NCI-H460 (cell line): ENCODE results near the gene PLEKHG4. TPM values are rescaled to one million over a fixed set of nuclear protein-coding genes. Genes with fewer than 3 reads are reported as not detected.

Experiments
- DNase-seq: peaks from one replicate; pipeline ENCODE4 v3.0.0-alpha.2; 2016; ENCODE audit warnings: low read depth; ENCODE audit errors: extremely low read depth
- polyA plus RNA-seq: library from polyadenylated mRNA; depleted of rRNA; stranded (reverse); fragments of >200 nt; gene quantifications from 2 replicates; pipeline ENCODE4 v1.2.3, GENCODE V29; 2014; cell fraction: nucleus; rRNA removed
- total RNA-seq: library from RNA; depleted of rRNA; stranded (reverse); fragments of >200 nt; shearing (Covaris generic); gene quantifications from 2 replicates; pipeline ENCODE4 v1.2.3, GENCODE V29; 2014; rRNA removed

PLEKHG4 gene, protein sequence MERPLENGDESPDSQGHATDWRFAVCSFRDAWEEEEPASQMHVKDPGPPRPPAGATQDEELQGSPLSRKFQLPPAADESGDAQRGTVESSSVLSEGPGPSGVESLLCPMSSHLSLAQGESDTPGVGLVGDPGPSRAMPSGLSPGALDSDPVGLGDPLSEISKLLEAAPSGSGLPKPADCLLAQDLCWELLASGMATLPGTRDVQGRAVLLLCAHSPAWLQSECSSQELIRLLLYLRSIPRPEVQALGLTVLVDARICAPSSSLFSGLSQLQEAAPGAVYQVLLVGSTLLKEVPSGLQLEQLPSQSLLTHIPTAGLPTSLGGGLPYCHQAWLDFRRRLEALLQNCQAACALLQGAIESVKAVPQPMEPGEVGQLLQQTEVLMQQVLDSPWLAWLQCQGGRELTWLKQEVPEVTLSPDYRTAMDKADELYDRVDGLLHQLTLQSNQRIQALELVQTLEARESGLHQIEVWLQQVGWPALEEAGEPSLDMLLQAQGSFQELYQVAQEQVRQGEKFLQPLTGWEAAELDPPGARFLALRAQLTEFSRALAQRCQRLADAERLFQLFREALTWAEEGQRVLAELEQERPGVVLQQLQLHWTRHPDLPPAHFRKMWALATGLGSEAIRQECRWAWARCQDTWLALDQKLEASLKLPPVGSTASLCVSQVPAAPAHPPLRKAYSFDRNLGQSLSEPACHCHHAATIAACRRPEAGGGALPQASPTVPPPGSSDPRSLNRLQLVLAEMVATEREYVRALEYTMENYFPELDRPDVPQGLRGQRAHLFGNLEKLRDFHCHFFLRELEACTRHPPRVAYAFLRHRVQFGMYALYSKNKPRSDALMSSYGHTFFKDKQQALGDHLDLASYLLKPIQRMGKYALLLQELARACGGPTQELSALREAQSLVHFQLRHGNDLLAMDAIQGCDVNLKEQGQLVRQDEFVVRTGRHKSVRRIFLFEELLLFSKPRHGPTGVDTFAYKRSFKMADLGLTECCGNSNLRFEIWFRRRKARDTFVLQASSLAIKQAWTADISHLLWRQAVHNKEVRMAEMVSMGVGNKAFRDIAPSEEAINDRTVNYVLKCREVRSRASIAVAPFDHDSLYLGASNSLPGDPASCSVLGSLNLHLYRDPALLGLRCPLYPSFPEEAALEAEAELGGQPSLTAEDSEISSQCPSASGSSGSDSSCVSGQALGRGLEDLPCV
- total RNA-seq = 7.1 and 9.1 TPM in 2 replicates
- 60.7 and 127 TPM in 2 replicates for polyA plus RNA-seq

DNA sequence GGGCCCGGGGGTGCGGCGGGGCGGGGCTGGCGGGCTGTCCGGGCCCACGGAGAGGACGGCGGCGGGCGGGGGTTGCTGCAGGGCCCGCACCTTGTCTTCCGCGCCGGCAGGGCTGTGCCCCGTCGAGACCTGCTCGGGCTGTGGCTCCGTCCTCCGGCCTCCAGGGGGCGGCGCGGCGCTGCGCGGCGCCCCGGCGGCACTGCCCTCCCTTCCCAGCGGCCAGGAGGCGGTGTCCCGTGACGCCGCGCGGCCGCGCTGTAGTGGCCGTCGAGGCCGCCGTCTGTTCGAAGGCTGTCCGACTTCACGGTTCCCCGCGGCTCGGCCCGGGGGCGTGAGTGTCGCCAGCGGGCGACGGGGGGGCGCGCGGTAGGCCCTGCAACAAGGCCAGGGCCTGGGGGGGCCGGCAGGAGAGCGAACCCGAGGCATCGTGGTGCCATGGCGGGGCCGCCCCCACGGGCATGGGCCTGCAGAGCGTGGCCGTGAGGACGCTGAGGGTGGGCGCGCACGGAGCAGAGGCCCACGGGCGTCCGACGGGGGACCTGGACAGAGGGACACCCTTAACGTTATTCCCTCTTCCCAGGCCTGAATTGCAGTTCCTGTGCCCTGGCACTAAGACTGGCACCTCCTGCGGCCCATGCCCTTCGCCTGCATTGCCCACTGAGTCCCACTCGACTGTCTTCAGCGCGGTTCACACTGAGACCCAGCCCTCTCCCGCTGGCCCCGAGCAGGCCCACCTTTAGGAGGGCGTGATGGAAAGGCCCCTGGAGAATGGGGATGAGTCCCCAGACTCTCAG lies at the start of gene PLEKHG4:
Gene PLEKHG4 (plus strand): TSS at position 237 of the 794 bp plus-strand sequence. CDS start 513 bp downstream, at position 750.
- peak; percentile 82 for DNase-seq

DNA sequence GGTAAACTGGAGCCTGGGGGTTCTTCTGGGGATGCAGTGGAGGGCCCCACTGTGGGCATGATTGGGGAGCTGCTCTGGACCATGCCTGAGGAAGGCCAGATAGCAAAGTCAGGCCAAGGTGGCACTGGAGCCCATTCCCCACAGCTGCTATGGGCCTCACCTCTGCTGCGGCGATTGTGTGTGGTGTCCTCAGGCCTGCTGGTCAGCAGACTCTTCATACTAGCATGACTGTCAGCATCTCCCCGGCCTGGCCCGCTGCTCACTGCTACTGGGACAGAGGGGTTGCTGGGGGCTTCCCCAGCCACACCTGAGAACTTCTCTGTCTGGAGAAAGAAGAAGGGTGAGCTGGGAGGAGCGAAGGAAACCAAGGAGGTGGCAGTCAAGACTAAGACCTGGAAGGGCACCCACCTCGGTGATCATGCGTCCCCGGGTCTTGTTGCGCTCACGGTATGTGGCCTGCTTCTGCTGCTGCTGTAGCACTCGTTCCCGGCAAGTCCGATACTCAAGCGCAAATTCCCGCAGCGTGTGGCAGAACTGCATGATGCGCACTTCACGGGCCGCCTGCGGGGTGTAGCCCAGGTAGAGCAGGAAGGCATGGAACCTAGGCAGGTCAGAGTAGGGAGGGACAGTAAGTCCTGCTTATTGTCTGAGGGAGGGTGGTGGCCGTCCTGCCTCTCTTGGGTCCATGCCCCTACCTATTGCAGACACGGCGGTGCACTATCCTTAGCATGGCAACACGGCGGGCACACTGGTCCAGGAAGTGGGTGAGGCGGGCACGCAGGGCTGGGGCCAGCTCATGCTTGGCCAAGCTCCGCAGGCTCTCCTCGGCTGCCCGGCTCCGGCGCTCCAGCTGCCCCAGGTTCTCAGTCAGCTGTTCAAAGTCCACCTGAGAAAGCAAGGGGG lies 49.2 kb upstream of the PLEKHG4 start:
- DNase-seq = no peak

DNA sequence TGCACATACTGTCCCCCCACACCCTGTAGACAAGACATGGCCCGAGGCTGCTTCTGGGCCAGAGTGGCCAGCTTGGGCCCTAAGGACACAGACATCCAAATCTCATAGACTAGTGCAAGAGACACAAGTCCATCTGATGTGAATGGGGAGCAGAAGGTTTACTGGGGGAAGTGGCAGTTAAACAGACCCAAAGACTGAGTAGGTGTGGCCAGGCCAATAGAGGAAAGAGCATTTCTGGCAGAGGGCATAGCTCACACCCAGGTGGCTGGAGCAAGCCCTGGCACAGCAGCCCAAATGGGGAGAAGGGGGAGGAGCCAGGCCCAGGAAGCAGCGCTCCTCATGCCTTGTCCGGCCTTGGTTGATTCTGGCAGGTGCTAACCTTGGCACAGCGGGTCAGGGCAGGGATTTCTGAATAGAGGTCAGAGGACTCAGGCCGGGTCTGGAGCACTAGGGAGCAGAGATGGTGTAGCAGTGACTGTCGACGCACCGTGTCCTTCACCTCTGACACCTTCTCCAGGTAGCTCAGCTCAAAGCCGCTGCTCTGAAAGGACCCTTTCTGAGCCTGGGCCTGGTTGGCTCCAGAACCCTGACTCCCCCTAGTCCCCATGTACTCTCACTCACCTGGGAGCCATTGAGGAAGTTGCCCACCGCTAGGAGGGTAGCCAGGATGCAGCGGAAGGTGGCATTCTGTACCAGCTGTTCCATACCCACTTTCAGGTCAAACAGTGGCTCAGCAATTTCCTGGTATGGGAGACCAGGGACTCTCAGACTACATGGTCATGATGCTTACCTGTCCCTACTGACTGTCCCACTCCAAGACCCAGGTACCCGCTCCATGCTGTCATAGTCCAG lies 48.3 kb upstream of the PLEKHG4 start:
- no peak for DNase-seq

DNA sequence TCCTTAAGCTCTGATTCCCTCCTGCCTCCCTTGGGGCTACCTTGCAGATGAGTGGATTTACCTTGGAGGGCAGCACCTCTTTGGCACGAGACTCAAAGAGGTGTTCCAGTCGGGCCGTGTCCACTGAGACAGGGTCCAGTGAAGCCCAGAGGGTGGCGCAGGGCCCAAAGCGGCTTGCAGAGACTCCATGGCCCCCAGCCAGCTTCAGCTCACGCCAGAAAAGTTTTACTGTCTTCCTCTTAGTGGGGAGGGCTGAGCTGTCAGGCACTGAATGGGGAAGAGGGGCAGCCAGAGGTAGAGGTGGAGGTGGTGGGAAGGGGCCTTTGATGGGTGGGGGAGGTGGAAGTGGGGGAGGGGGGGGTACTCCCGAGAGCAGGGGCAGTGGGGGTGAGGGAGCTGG lies 45.7 kb upstream of the PLEKHG4 start:
- no peak for DNase-seq

DNA sequence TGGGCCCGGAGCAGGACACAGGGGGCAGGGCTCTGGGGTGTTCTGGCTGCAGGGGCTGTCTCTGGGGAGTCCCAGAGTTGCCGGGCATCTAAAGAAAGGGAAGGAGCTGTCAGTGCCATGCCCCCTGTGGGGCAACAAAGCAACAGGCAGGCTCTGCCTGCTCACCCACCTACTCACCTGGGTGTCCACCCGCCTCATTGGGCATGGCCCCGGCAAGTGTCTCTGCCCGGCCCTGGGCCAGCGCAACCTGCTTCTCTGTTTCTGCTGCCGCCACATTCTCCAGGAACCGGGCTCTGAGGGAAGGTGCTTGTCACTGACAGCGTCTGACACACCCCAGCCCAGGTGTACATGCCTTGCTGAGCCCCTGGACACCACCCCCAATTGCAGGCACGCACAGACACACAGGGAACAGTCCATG lies 45.1 kb upstream of the PLEKHG4 start:
- DNase-seq = no peak

DNA sequence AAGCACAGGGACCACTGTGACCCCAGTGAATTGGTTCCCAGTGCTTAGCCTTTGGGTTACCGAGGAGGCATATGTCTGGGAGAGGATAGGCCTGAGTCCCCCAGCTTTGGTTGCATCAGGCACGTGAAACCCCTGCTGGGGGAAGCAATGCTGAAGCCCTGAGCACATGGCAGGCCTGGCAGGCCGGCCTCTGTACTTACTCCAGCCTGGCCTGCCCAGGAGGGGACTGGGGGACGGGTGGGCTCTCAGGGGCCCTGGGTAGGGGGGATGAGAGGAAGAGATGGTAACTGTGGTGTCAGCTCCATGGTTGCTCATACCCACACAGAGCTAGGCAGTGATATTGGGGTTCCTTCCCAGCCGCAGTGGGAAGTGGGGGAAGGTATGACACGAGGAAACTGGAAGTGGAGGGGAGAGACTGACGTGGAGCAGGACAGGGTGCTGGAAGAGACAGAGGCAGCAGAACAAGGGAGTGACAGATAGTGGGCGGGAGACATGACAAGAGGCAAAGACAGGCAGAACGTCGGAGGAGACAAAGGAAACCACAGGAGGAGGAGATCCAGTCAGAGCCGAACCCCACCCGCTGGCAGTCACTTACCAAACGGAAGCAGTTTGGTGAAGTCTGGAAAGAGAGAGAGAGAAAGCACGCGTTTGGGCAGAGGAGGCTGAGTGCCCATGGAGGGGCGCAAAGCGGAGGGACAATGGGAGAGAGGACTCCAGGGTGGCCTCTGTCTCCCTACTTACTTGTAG lies 43.3 kb upstream of the PLEKHG4 start:
- no peak for DNase-seq

DNA sequence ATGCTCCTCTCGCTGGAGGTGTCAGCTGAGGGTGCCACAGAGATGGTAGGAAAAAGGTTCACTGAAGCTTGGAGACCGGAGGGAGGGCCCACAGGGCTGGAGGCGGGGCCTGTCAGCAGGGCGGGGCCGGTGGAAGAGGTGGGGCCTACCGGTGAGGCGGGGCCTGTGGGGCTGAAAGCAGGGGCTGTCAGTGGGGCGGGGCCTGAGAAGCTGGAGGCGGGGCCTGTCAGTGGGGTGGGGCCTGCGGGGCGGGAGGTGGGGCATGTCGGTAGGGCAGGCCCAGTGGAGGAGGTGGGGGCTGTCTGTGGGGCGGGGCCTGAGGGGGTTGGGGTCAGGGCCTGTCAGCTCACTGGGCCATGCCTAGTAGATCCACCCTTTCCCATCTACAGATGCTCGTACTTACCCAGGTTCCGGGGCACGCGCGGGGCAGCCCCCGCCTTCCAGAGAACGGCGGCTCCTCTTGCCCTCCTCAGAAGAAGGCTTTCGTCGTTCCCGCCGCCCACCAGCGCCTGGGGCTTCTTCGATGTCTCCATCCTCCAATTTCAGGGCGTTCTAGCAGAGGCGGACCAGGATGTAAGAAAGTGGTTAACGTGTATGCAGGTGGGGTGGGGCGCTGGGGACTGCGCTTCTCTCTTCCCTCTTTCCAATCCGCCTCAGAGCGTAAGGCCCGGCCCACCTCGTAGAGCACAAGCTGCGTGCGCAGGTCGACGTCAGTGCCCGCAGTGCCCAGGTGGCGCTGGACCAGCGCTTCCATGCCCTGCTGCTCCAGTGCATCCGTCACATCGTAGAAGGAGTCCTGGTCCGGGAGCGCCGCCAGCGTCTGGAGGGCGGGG lies 42.6 kb upstream of the PLEKHG4 start:
- DNase-seq = peak; percentile 75

DNA sequence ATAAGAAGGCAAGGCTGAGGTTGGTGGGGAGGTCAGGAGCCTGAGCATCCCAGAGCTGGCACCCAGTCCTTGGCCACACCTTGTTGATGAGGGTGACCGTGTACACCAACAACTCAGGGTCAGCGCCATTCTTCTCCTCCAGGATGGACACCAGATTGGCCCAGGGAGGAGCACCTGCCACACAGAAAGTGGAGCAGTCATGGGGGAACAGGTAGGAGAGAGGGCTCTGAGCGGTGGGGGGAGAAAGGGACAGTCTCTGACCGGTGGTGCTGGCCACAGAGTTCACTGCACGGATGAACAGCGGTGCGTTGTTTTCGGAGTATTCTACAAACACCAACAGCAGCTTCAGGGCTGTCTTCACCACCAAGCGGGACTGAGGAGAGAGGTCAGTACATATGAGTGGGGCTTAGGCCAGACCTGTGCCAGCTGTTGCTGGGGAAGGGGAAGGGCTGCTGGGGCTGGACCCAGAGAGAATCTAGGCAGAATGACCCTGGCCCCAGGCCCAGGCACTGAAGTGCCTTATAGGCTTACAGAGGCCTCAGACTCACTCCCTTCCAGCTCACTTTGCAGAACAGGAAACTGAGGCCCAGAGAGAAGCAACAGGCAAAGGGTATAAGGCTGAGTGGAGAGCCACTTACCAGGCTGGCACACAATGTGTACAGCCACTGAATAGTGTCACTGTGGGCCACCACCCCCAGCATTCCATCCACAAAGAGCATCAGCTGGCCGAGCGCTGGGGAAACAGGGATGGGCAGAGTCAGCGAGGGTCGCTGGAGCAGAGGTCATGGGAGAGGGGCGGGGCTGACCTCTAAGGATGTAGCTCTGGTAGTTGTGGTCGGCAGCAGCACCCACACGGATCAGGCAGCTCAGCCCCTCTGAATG lies 41.7 kb upstream of the PLEKHG4 start:
- no peak for DNase-seq

DNA sequence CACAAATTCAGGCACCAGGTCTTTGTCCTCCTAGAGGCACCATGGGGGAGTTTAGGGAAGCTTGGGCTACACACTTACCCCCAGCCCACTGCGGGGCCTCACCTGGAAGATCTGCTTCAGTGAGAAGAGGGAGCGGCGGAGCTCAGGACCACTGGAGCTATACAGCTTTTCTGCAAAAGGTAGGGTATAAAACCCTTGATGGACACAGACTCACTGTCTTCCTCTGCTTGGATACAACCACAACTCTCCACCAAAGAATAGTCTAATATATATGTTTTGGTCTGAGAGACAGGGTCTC lies 41.1 kb upstream of the PLEKHG4 start:
- no peak for DNase-seq

DNA sequence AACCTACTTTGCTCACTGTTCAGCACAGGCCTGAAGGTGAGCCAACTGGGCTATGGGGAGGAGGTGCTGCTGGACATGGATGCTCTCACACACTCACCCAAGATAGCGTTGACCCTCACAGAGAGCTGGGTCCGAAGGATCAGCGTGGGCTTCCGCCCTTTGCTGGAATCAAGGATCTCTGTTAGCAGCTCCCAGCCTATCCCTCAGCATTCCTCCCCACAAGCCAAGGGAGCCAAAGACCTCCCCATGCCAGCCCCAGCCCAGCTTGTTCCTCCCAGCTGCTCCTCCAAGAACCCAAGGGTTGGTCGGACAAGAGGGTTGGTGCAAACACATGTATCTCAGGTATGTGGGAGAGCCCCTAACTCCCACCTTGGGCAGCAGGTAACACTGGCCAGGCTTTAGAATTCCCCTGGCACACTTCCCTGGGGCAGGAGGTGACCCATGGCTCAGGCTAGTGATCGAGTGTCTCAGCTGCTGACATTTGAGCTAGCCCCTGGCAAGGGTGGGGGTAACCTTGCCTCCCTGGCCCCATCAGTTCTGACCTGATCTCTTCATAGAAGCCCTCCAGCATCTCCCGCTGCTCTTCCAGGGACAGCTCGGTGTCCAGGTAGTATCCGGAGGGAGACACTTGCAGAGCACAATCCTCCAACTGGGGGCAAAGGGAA lies 40.4 kb upstream of the PLEKHG4 start:
- DNase-seq = no peak

DNA sequence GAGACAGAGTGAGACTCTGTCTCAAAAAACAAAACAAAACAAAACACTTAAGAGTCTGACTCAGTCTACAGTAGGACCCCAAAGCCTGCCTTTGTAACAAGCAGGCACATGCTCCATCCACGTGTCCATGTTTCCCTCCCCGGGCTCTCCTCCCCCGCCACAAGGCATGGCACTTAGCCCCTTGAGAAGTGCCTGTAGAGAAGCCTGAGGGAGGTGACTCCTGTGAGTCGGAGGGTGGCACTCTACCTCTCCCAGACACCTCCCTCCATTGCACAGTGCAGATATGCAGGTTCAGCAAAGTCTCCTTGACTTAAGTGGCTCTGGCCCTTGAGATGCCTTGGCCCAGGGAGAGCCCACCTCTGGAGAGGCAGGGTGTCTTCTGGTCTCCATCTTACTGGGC lies 38.8 kb upstream of the PLEKHG4 start:
- DNase-seq = no peak

DNA sequence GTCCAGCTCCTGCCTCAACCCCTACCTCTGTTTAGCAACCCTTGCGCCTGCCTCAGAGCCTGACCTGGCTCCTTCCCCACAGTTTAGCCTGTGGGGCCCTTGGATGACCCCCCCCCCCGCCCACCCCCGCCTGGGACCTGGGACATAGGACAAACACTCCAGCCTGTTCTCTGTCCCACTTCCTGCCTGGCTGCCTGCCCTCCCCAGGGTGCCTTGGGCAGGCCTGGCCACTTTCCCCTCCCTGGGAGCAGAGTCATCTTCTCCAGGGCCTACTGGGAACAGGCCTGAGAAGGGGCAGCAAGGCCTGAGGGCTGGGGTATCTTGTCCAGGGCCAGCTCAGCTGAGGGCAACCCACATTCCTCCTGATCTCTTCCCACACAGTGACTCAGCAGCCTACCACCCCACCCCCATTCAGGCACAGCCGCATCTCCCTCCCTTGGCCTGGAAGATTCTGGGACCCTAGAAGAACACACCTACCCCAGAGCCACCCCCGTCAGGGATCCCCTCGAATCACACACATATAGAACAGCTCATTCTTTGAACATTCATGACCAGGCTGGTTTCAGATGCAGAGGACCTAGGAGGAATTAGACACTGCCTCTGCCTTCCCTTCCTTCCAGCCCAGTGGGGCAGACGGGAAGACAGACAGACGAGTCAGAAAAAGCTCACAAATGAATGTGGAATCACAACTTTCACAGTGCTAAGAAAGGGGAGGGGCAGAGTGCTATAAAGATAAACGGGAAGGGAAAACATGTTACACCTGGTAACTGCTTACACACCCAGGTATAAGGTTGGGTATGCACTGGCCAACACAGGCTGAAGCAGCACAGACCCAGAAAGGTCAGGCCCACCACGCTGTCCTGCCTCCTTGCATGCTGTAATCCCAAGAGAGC lies 38.1 kb upstream of the PLEKHG4 start:
- DNase-seq = peak; percentile 68

DNA sequence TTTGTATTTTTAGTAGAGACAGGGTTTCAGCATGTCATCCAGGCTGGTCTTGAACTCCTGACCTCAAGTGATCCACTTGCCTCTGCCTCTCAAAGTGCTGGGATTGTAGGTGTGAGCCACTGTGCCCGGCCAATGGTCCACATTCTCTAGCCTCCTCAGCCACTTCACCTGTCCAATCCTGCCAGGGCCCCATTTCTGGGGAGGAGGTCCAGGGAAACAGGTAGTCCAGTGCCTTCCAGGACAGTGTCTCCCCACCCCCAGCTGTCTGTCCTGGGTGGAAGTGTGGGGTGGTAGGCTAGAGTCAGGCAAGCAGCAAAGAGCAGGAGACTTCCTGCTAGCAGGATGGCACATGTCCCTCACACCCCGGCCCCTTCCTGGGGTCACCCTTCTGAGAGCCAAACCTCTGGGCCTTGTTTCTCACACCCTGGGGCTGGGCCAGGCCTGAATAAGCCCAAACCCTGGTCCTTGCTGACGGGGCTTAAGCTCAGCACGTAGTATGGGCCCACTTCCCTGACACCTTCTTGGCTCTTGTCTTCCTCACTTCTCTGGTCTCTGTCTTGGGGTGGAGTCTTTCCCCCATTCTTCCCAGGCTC lies 37.1 kb upstream of the PLEKHG4 start:
- DNase-seq = no peak

DNA sequence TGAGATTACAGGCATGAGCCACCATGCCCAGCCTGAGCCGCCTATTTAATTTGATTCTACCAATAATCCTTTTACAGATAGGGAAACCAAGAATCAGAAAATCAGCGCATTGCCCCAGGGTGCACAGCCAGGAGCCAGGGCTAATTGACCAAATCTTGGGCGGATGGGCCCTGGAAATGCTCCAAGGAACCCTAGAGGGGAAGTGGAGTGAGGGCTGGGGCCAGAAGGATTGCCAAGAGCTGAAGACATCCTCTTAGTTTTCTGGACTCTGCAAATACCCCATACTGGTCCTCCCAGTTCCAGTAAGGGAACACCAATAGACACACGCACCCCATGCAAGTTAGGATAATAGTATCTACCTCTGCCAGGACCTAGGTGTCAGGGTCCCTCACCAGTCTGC lies 35.9 kb upstream of the PLEKHG4 start:
- DNase-seq = no peak
